HG02943 (cell line): ENCODE measurements around the gene PTGIS.

ENCODE experiments used
- ATAC-seq: cut with Tn5 transposase; IDR thresholded peaks from one replicate; pipeline ENCODE4 v1.9.1; 2021; ENCODE audit warnings: mild to moderate bottlenecking, low read depth, moderate library complexity; ENCODE audit not compliant: unreplicated experiment

Gene PTGIS

DNA sequence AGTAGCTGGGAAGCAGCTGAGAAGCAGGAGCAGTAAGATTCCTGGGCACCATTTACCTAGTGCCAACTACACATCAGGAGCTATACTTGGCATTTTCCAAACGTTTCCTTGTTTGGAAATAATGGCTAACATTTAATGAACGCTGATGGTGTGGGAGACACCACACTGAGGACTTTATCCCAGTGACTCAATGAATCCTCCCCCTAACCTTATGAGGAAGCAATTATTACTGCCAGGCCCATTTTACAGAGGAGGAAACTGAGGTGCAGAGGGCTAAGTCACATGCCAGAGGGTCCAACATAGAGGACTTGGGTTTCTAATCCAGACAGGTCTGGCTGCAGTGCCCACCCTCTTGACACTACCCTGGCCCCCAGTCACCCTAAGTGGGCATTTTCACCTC lies 6.1 kb downstream of the PTGIS start:
- no peak for ATAC-seq

DNA sequence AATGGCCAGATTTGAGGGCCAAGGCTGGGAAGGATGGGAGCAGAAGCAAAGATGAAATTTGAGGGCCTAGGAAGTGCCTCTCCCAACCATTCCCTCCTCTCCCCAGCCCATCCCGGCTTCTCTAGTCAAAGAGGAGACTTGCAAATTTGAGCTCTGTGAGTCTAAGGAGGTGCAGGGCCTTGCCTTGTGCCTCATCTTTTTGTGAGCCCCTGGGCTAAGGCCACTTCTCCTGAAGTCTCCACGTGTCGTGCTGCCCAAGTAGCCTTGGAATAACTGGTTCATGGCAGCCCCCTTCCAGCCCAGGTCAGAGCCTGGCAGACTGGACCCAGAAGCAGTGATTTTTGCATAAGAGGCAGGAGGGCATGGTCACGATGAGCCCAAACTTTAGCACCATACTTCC lies 6.7 kb downstream of the PTGIS start:
- ATAC-seq: no peak

- ATAC-seq: no peak
These were observed 7.3 kb downstream of the PTGIS start for GRCh38 chr20:49560646-49561045.

- ATAC-seq: no peak
These were observed 7.8 kb downstream of the PTGIS start for GRCh38 chr20:49560186-49560585.

DNA sequence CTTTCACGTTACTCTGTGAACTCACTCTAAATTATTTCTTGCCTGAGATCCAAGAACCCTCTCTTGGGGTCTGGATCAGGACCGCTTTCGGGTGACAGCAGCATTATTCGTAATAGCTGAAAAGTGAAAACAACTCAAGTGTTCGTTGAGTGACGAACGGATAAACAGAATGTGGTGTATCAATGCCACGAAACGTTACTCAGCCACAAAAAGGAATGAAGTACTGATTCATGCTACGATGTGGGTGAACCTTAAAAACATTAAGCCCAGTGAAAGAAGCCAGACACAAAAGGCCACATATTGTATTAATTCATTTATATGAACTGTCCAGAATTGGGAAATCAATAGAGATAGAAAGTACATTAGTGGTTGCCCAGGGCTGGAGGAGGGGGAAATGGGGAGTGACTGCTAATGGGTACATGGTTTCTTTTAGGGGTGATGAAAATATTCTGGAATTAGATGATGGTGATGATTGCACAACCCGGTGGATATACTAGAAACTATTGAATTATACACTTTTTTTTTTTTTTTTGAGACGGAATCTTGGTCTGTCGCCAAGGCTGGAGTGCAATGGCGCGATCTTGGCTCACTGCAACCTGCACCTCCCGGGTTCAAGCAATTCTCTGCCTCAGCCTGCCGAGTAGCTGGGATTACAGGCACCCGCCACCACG lies 8.4 kb downstream of the PTGIS start:
- no peak for ATAC-seq

GRCh38 chr20:49558826-49559225 lies 9.1 kb downstream of the PTGIS start:
- no peak for ATAC-seq

- no peak for ATAC-seq
These were observed 10.5 kb downstream of the PTGIS start for GRCh38 chr20:49557449-49557848.

DNA sequence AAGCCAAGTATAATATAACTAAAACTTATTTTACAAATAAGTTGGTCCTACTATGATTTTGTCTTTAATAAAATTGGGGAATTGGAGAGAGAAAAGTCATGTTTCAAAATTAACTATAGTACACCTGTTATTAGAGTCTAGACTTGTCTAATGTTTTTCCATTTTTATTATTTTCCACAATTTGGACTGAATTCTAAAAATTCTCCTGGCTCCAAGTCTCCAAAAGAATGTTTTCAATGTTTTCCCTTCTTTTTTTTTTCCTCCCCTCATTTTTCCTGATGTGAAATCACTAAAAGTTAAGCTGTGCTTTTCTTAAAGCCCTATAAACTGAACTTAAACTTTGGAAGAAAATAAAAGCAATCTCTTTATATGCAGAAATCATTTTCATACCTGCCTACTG lies 11.3 kb downstream of the PTGIS start:
- no peak for ATAC-seq

DNA sequence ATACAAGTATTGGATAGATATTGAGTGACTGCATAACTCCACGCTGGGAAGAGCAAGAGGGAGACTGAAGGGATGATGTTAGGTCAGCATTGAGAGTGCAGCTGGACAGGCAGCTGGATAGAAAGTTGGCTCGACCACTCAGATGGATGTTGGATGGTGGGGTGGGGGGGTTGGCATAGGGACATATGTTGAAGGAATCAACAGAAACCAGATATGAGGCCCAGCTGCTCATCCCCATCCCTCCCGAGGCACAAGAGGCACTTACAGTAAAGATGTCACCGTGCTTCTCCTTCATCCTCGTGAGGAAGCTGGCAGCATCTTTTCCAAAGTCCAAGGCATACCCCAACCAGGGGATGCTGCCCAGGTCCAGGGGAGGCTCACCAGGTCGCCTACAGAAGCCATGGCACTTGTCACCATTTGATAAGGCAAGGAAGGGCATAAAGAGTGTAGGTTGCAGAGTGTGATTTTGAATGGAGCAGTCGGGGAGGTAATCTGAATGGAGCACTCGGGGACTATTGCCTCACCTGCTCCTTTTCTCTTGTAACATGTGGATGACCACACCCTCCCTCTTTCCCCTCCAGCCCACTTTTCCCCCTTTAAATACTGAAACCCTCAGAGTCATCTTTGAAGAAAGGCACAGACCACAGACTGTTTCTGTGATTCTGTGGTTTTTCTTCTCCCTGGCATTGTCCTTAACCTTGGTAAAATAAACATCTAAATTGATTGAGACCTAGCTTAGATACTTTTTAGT lies 18.0 kb downstream of the PTGIS start:
- ATAC-seq: no peak

DNA sequence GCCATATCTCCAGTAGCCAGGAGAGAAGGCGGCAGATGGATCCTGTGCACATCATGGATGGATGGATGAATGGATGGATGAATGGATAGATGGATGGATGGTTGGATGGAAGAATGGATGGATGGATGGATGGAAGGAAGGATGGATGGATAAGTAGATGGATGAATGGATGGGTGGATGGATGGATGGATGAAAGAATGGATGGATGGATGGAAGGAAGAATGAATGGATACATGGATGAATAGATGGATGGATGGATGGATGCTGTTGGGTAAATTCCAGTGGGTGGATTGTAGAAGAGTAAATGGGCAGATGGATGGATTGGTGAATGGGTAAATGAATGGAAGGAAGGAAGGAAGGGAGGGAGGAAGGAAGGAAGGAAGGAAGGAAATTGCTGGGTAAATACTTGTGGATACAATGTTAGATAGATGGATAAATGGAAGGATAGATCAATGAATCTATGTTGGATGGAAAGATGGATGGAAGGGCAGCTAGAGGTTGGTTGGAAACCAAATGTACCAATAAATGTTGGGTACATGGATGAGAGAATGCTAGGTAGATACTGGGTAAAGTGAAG lies 19.5 kb downstream of the PTGIS start:
- no peak for ATAC-seq

DNA sequence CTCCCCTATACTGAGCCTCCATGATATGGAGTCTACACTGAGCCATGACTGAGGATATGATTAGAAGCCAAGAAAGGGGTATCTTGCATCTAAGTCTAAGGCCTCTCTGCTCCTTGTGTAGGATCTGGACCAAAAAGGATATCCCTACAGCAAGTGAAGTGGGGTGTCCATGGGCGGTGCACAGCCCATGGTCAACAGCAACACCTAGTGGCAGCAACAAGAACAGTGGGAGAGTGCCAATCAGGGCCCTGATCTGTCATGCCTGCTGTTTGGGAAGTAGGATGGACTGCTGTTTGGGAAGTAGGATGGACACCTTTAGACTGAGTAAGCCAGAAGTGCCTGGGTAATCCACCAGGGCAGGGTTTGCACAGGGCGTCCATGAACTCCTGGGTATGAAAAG lies 22.4 kb downstream of the PTGIS start:
- ATAC-seq: no peak

GRCh38 chr20:49544535-49544934 lies 23.4 kb downstream of the PTGIS start:
- ATAC-seq: no peak

GRCh38 chr20:49543858-49544437 lies 24.0 kb downstream of the PTGIS start:
- ATAC-seq: no peak

DNA sequence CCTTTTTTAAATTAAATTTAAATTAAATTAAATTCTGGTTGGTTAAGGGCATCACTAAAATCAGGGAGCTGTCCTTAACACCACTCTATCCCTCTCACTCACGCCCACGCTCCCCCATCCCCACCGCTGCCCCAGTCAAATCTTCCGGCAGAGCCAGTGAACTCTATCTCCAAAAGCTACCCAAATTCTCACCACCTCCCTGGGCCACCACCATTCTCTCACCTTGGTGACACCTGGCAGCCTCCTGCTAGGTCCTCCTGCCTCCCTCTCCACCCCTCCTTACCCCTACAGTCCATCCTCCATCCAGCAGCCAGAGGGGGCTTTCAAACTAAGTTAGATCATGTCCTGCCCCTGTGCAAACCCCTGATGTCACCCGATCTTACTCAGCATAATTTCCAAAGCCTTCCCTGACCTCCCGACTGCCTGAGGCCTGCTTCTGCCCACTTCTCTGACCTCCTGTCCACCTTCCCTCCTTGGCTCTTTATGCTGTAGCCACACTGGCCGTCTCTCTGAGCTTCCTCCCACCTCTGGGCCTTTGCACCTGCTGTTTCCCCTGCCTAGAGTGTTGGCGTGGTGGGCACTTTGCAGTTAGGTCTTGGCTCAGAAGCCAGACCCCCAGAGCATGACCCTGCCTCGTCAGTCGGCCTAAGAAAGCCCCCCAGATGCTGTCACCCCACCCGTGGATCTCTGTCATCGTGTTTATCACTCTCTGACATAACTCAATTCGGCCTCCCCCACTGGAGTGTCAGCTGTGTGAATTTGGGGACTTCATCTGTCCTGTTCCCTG lies 24.7 kb downstream of the PTGIS start:
- no peak for ATAC-seq

DNA sequence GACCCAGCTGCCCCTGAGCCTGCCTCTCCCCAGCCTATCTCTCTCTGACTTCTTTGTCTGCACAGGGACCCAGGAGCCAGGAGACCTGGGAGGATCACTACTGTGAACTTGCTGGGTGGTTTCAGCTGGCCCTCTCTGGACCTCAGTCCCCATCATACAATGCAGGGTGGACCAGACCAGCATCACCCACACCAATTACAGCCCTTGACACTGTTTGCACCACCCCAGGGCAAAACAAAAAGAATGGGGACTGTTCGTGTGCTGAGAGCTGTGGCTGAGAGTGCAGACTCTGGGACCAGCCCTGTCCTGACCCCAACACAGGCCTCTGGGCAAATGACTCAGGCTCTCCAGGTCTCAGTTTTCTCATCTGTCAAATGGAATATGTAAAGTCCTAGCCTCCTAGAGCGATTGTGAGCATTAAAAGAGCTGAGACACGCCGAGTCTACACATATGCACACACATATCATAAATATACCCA lies 25.4 kb downstream of the PTGIS start:
- no peak for ATAC-seq

- ATAC-seq: no peak
These were observed 26.0 kb downstream of the PTGIS start for GRCh38 chr20:49541733-49542513.

- ATAC-seq: no peak
These were observed 27.1 kb downstream of the PTGIS start for GRCh38 chr20:49540687-49541435.

- no peak for ATAC-seq
These were observed 27.7 kb downstream of the PTGIS start for GRCh38 chr20:49540232-49540620.
